ENCODE data around the gene AP4S1.
"Not testable (repeated sequence)": the region's sequence is repeated elsewhere in the genome, so short reads cannot be mapped to it uniquely, and the experiment has no call there.

- not testable (repeated sequence) for TF ChIP-seq POLR2A (IDR thresholded peaks at IDR 0.05)
- TF ChIP-seq, protein P1, sequence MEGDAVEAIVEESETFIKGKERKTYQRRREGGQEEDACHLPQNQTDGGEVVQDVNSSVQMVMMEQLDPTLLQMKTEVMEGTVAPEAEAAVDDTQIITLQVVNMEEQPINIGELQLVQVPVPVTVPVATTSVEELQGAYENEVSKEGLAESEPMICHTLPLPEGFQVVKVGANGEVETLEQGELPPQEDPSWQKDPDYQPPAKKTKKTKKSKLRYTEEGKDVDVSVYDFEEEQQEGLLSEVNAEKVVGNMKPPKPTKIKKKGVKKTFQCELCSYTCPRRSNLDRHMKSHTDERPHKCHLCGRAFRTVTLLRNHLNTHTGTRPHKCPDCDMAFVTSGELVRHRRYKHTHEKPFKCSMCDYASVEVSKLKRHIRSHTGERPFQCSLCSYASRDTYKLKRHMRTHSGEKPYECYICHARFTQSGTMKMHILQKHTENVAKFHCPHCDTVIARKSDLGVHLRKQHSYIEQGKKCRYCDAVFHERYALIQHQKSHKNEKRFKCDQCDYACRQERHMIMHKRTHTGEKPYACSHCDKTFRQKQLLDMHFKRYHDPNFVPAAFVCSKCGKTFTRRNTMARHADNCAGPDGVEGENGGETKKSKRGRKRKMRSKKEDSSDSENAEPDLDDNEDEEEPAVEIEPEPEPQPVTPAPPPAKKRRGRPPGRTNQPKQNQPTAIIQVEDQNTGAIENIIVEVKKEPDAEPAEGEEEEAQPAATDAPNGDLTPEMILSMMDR (IDR thresholded peaks at IDR 0.05), result not testable (repeated sequence)
These were observed 37.5 kb downstream of the AP4S1 start for GRCh38 chr14:31062908-31063307.

Data from testis (tissue), 2 donors.